Measurements from ENCODE around the gene KCTD16. TPM values are rescaled to one million over a fixed set of nuclear protein-coding genes. Genes with fewer than 3 reads are reported as not detected.

The KCTD16 gene
- total RNA-seq, 1 experiment from 2014 or later, result 0.64 TPM

DNA sequence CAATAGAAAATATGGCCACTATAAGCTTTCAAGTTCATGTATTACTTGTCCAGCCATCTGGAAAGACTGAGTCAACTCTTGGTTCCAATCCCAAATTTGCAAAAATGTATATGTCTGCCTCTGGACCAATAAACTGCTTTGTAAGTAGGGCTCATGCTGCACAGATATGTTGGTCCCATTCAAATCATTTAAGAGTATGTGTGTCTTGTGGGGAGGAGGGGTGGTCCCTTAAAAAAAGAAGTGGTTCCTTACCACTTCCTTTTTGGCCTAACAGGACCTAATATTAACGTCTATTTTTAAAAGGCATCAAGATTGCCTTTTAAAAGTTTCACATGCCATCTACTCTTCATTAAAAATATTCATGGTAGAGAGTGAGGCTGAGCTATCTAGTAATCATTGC, 214.9 kb downstream of the KCTD16 start:
- Histone ChIP-seq H3K27ac (ENCODE audit: low read depth, low read length) (no peak overlapping the region), H3K4me3 (replicated peaks in 1 of 2; ENCODE audit: low read depth in 1 of 2, low read length in 2 of 2) (no peak overlapping the region), H3K79me2 (ENCODE audit: insufficient read depth, low read length) (no peaks in the 10 kb centered on the region), H3K9me3 (ENCODE audit: control insufficient read depth in 1 of 2, insufficient read depth in 1 of 2, low read depth in 1 of 2, low read length in 2 of 2) (no peaks in the 10 kb centered on the region), H3K9me2 (ENCODE audit: insufficient read depth) (no peaks in the 10 kb centered on the region), H3K36me3 (ENCODE audit: control insufficient read depth in 1 of 2, insufficient read depth in 2 of 2, low read length in 2 of 2) (no peaks in the 10 kb centered on the region), H2AFZ (ENCODE audit: low read depth, low read length, poor library complexity, severe bottlenecking) (no peak overlapping the region), H3K4me1 (ENCODE audit: control insufficient read depth in 1 of 2, insufficient read depth in 2 of 2, low read length in 2 of 2) (no peaks in the 10 kb centered on the region), H3K4me2 (ENCODE audit: low read length) (no peak overlapping the region), H3K9ac (ENCODE audit: low read length) (no peak overlapping the region), H4K20me1 (ENCODE audit: insufficient read depth) (no peaks in the 10 kb centered on the region), H3K27me3 (ENCODE audit: insufficient read depth, low read length) (0 out of 2 replicates have a peak, but pooled peaks cover 4% of the 10 kb centered on the region)
- RAD21 ChIA-PET (ENCODE audit: low non-redundant PET in 1 of 2, low total read pairs in 2 of 2, uncharacterized antibody in 2 of 2, unreplicated experiment in 2 of 2), result no interaction called here
- POLR2A ChIA-PET, result no interaction called here
- no TSS peak for BruUV-seq (replicated peaks)
- no peak for DNase-seq (ENCODE audit: low read depth, low spot score)
- CTCF ChIA-PET, result no interaction called here
- no peak for ATAC-seq
- no peak for TF ChIP-seq ZNF274 (IDR thresholded peaks at IDR 0.05; ENCODE audit: low read depth, low read length)
- intact Hi-C loops (cut with micrococcal nuclease), result no loop called here

DNA sequence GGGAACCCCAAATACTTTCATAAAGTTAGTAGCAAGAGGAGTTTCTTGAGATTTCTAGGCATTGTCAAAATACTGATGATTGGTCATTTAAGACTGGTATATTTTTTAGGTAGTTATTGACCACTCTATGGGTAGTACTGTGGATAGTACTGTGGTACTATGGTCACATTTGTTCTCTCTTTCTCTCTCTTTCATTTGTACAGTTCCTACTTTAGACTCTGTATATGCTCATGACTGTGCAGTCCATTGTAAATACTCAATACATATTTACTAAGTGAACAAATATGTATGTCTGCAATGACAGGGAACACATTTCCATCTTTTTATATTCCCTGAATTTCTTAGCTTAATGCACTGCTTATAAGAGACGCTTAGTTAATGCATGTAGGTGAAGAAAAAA, 215.6 kb downstream of the KCTD16 start:
- Histone ChIP-seq H3K4me2 (ENCODE audit: low read length) (no peak overlapping the region), H3K9me3 (ENCODE audit: control insufficient read depth in 1 of 2, insufficient read depth in 1 of 2, low read depth in 1 of 2, low read length in 2 of 2) (no peaks in the 10 kb centered on the region), H2AFZ (ENCODE audit: low read depth, low read length, poor library complexity, severe bottlenecking) (no peak overlapping the region), H3K36me3 (ENCODE audit: control insufficient read depth in 1 of 2, insufficient read depth in 2 of 2, low read length in 2 of 2) (no peaks in the 10 kb centered on the region), H3K79me2 (ENCODE audit: insufficient read depth, low read length) (no peaks in the 10 kb centered on the region), H3K4me3 (replicated peaks in 1 of 2; ENCODE audit: low read depth in 1 of 2, low read length in 2 of 2) (no peak overlapping the region), H3K4me1 (ENCODE audit: control insufficient read depth in 1 of 2, insufficient read depth in 2 of 2, low read length in 2 of 2) (no peaks in the 10 kb centered on the region), H3K9ac (ENCODE audit: low read length) (no peak overlapping the region), H3K27me3 (ENCODE audit: insufficient read depth, low read length) (0 out of 2 replicates have a peak, but pooled peaks cover 4% of the 10 kb centered on the region), H3K27ac (ENCODE audit: low read depth, low read length) (no peak overlapping the region), H3K9me2 (ENCODE audit: insufficient read depth) (no peaks in the 10 kb centered on the region), H4K20me1 (ENCODE audit: insufficient read depth) (no peaks in the 10 kb centered on the region)
- ChIA-PET RAD21 (ENCODE audit: low non-redundant PET in 1 of 2, low total read pairs in 2 of 2, uncharacterized antibody in 2 of 2, unreplicated experiment in 2 of 2) (no interaction called here), POLR2A (no interaction called here), CTCF (no interaction called here)
- no peak for DNase-seq (ENCODE audit: low read depth, low spot score)
- intact Hi-C loops (cut with micrococcal nuclease), result no loop called here
- no TSS peak for BruUV-seq (replicated peaks)
- no peak for ATAC-seq
- no peak for TF ChIP-seq SIN3A (IDR thresholded peaks at IDR 0.05; ENCODE audit: low read depth)
- no peak for TF ChIP-seq CBX3 (IDR thresholded peaks at IDR 0.05; ENCODE audit: low read depth)
- no peak for TF ChIP-seq TCF7L2 (IDR thresholded peaks at IDR 0.05; ENCODE audit: borderline replicate concordance, extremely low read depth, insufficient read depth, insufficient read length)
- TF ChIP-seq, protein P1, sequence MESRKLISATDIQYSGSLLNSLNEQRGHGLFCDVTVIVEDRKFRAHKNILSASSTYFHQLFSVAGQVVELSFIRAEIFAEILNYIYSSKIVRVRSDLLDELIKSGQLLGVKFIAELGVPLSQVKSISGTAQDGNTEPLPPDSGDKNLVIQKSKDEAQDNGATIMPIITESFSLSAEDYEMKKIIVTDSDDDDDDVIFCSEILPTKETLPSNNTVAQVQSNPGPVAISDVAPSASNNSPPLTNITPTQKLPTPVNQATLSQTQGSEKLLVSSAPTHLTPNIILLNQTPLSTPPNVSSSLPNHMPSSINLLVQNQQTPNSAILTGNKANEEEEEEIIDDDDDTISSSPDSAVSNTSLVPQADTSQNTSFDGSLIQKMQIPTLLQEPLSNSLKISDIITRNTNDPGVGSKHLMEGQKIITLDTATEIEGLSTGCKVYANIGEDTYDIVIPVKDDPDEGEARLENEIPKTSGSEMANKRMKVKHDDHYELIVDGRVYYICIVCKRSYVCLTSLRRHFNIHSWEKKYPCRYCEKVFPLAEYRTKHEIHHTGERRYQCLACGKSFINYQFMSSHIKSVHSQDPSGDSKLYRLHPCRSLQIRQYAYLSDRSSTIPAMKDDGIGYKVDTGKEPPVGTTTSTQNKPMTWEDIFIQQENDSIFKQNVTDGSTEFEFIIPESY (IDR thresholded peaks at IDR 0.05; ENCODE audit: extremely low read depth, insufficient replicate concordance, low read length), result no peak
- TF ChIP-seq EZH2phosphoT487 (IDR thresholded peaks at IDR 0.05; ENCODE audit: borderline replicate concordance), result no peak
- TF ChIP-seq, protein P2, sequence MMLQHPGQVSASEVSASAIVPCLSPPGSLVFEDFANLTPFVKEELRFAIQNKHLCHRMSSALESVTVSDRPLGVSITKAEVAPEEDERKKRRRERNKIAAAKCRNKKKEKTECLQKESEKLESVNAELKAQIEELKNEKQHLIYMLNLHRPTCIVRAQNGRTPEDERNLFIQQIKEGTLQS (IDR thresholded peaks at IDR 0.05), result no peak
- TF ChIP-seq, protein P3, sequence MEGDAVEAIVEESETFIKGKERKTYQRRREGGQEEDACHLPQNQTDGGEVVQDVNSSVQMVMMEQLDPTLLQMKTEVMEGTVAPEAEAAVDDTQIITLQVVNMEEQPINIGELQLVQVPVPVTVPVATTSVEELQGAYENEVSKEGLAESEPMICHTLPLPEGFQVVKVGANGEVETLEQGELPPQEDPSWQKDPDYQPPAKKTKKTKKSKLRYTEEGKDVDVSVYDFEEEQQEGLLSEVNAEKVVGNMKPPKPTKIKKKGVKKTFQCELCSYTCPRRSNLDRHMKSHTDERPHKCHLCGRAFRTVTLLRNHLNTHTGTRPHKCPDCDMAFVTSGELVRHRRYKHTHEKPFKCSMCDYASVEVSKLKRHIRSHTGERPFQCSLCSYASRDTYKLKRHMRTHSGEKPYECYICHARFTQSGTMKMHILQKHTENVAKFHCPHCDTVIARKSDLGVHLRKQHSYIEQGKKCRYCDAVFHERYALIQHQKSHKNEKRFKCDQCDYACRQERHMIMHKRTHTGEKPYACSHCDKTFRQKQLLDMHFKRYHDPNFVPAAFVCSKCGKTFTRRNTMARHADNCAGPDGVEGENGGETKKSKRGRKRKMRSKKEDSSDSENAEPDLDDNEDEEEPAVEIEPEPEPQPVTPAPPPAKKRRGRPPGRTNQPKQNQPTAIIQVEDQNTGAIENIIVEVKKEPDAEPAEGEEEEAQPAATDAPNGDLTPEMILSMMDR (IDR thresholded peaks at IDR 0.05 in 2 of 3, conservative IDR thresholded peaks at IDR 0.05 in 1 of 3; ENCODE audit: borderline replicate concordance in 1 of 3, insufficient read depth in 1 of 3, low read depth in 2 of 3, low read length in 2 of 3), result no peak
- TF ChIP-seq EZH2 (IDR thresholded peaks at IDR 0.05), result no peak
- TF ChIP-seq, protein P4, sequence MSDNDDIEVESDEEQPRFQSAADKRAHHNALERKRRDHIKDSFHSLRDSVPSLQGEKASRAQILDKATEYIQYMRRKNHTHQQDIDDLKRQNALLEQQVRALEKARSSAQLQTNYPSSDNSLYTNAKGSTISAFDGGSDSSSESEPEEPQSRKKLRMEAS (IDR thresholded peaks at IDR 0.05), result no peak
- TF ChIP-seq, protein P5, sequence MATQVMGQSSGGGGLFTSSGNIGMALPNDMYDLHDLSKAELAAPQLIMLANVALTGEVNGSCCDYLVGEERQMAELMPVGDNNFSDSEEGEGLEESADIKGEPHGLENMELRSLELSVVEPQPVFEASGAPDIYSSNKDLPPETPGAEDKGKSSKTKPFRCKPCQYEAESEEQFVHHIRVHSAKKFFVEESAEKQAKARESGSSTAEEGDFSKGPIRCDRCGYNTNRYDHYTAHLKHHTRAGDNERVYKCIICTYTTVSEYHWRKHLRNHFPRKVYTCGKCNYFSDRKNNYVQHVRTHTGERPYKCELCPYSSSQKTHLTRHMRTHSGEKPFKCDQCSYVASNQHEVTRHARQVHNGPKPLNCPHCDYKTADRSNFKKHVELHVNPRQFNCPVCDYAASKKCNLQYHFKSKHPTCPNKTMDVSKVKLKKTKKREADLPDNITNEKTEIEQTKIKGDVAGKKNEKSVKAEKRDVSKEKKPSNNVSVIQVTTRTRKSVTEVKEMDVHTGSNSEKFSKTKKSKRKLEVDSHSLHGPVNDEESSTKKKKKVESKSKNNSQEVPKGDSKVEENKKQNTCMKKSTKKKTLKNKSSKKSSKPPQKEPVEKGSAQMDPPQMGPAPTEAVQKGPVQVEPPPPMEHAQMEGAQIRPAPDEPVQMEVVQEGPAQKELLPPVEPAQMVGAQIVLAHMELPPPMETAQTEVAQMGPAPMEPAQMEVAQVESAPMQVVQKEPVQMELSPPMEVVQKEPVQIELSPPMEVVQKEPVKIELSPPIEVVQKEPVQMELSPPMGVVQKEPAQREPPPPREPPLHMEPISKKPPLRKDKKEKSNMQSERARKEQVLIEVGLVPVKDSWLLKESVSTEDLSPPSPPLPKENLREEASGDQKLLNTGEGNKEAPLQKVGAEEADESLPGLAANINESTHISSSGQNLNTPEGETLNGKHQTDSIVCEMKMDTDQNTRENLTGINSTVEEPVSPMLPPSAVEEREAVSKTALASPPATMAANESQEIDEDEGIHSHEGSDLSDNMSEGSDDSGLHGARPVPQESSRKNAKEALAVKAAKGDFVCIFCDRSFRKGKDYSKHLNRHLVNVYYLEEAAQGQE (IDR thresholded peaks at IDR 0.05; ENCODE audit: low read depth), result no peak
- no peak for TF ChIP-seq ELF1 (IDR thresholded peaks at IDR 0.05; ENCODE audit: borderline replicate concordance, low read depth)

Data from HCT116 (cell line).